Cardiac fibroblast (primary cell): Measurements from ENCODE around the gene FBXO7.

Experiments used
- DNase-seq, 2 donors: peaks; one replicate each; pipeline versions ENCODE4 v3.0.0 to v3.0.0-alpha.2; 2010; ENCODE audit warnings: low read depth in 2 of 2
- H3K4me3 ChIP-seq, 2 donors: replicated peaks in 1 of 2; 1 replicate in 1 of 2; 2 replicates in 1 of 2; pipeline ENCODE4 v1.5.1; 2011; ENCODE audit warnings: low read depth in 2 of 2, low read length in 2 of 2, mild to moderate bottlenecking in 2 of 2, moderate library complexity in 1 of 2
- TF ChIP-seq, protein P1 (sequence below): IDR thresholded peaks from one replicate; pipeline ENCODE4 v1.5.1; 2011; ENCODE audit warnings: low read depth, mild to moderate bottlenecking, low read length, inconsistent platforms

FBXO7 gene

DNA sequence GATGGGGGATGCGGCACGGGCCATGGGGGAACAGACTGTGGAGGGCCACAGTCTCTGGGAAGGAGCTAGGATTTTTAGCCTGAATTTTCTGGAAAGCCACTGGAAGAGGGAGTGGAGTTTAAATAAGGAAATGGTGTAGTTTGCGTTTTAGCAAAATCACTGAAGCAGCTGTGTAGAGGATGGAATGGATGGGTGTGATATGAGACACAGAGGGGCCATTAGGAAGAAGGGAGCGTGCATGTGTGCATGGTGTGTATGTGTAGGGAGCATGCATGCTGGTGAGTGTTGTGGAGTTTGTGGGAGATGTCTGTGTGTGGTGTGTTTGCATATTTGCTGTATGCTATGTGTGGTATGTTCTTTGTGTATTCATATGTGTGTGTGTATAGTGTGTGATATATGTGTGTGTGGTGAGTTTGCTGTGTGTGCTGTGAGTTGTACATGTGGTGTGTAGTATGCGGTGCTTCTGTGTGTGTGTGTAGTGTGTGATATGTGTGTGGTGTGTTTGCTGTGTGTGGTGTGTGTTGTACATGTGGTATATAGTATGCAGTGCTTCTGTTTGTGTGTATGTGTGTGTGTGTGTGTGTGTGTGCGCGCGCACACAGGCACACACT is 67.6 kb downstream of the FBXO7 start:
- no peak for DNase-seq
- no peak overlapping the region for H3K4me3 ChIP-seq
- TF ChIP-seq, protein P1, sequence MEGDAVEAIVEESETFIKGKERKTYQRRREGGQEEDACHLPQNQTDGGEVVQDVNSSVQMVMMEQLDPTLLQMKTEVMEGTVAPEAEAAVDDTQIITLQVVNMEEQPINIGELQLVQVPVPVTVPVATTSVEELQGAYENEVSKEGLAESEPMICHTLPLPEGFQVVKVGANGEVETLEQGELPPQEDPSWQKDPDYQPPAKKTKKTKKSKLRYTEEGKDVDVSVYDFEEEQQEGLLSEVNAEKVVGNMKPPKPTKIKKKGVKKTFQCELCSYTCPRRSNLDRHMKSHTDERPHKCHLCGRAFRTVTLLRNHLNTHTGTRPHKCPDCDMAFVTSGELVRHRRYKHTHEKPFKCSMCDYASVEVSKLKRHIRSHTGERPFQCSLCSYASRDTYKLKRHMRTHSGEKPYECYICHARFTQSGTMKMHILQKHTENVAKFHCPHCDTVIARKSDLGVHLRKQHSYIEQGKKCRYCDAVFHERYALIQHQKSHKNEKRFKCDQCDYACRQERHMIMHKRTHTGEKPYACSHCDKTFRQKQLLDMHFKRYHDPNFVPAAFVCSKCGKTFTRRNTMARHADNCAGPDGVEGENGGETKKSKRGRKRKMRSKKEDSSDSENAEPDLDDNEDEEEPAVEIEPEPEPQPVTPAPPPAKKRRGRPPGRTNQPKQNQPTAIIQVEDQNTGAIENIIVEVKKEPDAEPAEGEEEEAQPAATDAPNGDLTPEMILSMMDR = no peak

DNA sequence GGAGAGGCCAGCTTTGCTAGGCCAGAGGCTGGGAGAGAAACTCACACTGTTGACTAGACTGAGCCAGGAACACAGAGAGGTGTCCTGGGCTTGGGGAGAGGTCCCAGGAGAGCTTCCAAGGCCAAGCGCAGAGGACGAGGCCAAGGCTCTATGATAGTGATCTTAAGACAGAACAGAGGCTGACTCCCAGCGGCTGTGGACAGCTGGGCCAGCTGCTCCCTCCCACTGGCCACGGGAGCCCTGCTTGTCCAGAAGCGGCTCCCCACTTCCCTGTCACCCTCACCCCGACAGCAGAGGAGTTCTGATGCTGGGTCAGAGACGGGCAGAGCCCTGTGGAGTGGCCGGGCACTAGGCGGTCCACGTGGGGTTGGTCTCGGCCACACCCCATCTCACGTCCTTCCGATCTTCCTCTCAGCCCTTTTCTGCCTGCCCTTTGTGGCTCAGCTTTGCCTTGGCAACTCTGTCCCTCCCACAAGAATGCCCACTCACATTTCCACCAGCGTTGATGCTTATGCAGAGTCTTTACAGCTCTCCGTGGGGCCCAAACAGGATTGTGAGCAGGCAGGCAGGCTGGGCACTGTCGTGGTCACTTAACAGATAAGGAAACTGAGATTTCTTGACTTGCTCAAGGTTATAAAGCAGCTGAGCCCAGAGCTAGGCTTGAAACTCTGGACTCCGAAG is 68.2 kb downstream of the FBXO7 start:
- DNase-seq = no peak
- TF ChIP-seq, protein P1 = no peak
- H3K4me3 ChIP-seq = no peak overlapping the region

DNA sequence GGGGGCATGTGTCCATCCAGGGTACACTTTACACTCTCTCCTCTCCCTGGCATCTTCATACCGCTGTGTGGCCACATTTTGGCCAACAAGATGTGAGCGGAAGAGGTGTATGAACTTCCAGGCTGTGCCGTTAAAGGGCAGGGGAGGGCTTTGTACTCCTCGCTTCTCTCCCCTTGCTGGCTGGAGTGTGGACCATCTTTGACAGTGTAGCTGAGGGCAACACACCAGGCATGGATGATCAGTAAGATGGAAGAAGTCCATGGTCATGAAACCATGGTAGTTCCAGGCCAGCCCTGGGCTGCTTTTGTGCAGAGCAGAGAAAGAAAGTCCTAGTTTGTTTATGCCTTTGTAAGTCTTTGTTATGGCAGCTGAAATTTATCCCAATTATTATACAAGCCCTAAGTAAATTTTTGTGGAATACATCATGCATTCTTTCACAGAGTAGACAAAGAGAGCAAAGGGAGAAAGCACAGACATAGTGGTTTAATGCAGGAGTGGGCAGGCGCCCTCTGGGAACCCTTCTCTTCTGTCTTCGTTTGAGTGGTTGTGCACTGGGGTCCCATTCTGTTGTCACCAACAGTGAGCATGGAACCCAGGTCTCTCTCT is 70.4 kb downstream of the FBXO7 start:
- TF ChIP-seq, protein P1 = no peak
- H3K4me3 ChIP-seq = no peak overlapping the region
- no peak for DNase-seq

DNA sequence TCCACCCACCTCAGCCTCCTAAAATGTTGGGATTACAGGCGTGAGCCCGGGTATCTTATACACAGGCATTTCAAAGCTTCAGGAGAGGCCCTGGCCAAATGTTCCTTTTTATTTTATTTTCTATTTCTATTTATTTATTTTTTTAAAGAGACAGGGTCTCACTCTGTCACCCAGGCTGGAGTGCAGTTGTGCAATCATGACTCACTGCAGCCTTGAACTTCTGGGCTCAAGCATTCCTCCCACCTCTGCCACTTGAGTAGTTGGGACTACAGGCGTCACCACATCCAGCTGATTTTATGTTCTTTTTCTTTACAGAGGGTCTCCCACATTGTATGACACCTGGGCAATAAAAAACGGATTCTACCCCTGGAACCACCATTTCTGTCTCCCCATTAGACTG is 71.2 kb downstream of the FBXO7 start:
- DNase-seq = peak in 1 of 2 donors; percentile 34
- no peak overlapping the region for H3K4me3 ChIP-seq
- TF ChIP-seq, protein P1 = no peak

DNA sequence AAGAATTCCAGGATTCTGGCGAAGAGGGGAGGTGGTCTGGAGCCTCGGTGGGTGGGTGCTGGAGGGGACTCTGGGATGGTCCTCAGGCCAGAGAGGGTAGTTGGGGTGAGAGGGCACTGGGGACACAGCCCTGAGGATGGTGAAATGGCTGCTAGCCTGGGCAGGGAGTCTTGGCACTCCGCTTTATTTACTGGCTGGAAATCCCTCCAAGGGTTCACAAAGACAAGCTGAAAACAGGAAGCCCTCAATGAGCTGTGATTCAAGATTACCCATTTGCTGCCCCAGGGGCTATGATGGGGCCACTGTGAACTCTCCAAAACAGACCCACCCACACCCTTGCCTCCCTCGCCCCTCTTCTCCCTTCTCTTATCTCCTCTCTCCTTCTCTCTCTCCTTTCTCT is 71.9 kb downstream of the FBXO7 start:
- peak in 1 of 2 donors; percentile 34 for DNase-seq
- TF ChIP-seq, protein P1 = no peak
- no peak overlapping the region for H3K4me3 ChIP-seq

DNA sequence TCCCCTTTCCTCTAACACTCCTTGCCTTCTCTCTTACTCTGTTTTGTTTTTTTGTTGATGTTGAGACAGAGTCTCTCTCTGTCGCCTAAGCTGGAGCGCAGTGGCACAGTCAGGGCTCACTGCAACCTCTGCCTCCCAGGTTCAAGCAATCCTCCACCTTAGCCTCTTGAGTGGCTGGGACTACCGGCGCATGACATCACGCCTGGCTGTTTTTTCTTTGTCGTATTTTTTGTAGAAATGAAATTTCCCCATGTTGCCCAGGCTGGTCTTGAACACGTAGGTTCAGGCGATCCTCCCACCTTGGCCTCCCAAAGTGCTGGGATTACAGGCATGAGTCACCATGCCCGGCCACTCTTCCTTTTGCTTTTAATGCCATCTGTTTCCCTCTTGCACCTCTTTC is 72.3 kb downstream of the FBXO7 start:
- TF ChIP-seq, protein P1 = no peak
- no peak overlapping the region for H3K4me3 ChIP-seq
- no peak for DNase-seq
